ENCODE results near the gene ELF2. TPM values are rescaled to one million over a fixed set of nuclear protein-coding genes. Genes with fewer than 3 reads are reported as not detected.
A peak's percentile ranks its signal among the peaks of the same experiment; 100 is the strongest.
"Not testable (repeated sequence)": the region's sequence is repeated elsewhere in the genome, so short reads cannot be mapped to it uniquely, and the experiment has no call there.

Gene ELF2
- total RNA-seq, 1 donor from 2014 or later, result 48.0 TPM

- Mint-ChIP-seq H3K4me1 (ENCODE audit: unreplicated experiment) (no peaks in the 10 kb centered on the region), H3K36me3 (ENCODE audit: low read depth, unreplicated experiment) (no peaks in the 10 kb centered on the region), H3K4me3 (ENCODE audit: unreplicated experiment) (no peak overlapping the region), H3K27me3 (ENCODE audit: unreplicated experiment) (no peaks in the 10 kb centered on the region), H3K27ac (ENCODE audit: unreplicated experiment) (no peak overlapping the region), H3K9me3 (ENCODE audit: unreplicated experiment) (no peaks in the 10 kb centered on the region)
- DNase-seq (ENCODE audit: low spot score), result no peak
- TF ChIP-seq CTCF (IDR thresholded peaks at IDR 0.05; ENCODE audit: unreplicated experiment), result no peak
Observed at GRCh38 chr4:139200506-139200905, 23.5 kb upstream of the ELF2 start.

DNA sequence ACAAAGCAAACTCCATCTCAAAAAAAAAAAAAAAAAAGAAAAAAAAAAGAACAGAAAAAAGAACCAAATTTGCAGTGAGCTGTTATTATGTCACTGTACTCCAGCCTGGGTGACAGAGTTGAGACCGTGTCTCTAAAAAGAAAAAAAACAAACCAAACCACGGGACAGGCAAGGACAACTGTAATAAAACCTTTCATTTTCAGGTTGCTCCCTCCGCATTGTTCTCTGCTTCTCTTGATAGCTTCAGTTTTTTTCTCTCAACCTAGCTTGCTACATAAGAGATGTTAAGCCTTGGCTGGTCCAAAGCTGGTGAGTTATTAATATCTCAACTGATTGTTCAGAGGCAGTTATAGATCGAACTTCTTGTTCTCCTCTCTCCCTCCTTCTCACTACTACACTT is 23.1 kb upstream of the ELF2 start:
- Mint-ChIP-seq H3K27me3 (ENCODE audit: unreplicated experiment) (no peaks in the 10 kb centered on the region), H3K4me1 (ENCODE audit: unreplicated experiment) (no peaks in the 10 kb centered on the region), H3K27ac (ENCODE audit: unreplicated experiment) (no peak overlapping the region), H3K36me3 (ENCODE audit: low read depth, unreplicated experiment) (no peaks in the 10 kb centered on the region), H3K9me3 (ENCODE audit: unreplicated experiment) (no peaks in the 10 kb centered on the region), H3K4me3 (ENCODE audit: unreplicated experiment) (no peak overlapping the region)
- TF ChIP-seq CTCF (IDR thresholded peaks at IDR 0.05; ENCODE audit: unreplicated experiment), result no peak
- DNase-seq (ENCODE audit: low spot score), result no peak

GRCh38 chr4:139197214-139197613 is 20.2 kb upstream of the ELF2 start:
- H3K4me1 Mint-ChIP-seq (ENCODE audit: unreplicated experiment); H3K36me3 Mint-ChIP-seq (ENCODE audit: low read depth, unreplicated experiment); H3K4me3 Mint-ChIP-seq (ENCODE audit: unreplicated experiment); H3K27ac Mint-ChIP-seq (ENCODE audit: unreplicated experiment); H3K9me3 Mint-ChIP-seq (ENCODE audit: unreplicated experiment); H3K27me3 Mint-ChIP-seq (ENCODE audit: unreplicated experiment); DNase-seq (ENCODE audit: low spot score): not testable (repeated sequence)

GRCh38 chr4:139196462-139196861 is 19.4 kb upstream of the ELF2 start:
- H3K4me1 Mint-ChIP-seq (ENCODE audit: unreplicated experiment), result no peaks in the 10 kb centered on the region
- no peak for TF ChIP-seq CTCF (IDR thresholded peaks at IDR 0.05; ENCODE audit: unreplicated experiment)
- H3K9me3 Mint-ChIP-seq (ENCODE audit: unreplicated experiment), result no peaks in the 10 kb centered on the region
- H3K27me3 Mint-ChIP-seq (ENCODE audit: unreplicated experiment), result no peaks in the 10 kb centered on the region
- no peak overlapping the region for H3K4me3 Mint-ChIP-seq (ENCODE audit: unreplicated experiment)
- no peaks in the 10 kb centered on the region for H3K36me3 Mint-ChIP-seq (ENCODE audit: low read depth, unreplicated experiment)
- DNase-seq (ENCODE audit: low spot score), result no peak
- peak overlapping the region; percentile 32 for H3K27ac Mint-ChIP-seq (ENCODE audit: unreplicated experiment)

DNA sequence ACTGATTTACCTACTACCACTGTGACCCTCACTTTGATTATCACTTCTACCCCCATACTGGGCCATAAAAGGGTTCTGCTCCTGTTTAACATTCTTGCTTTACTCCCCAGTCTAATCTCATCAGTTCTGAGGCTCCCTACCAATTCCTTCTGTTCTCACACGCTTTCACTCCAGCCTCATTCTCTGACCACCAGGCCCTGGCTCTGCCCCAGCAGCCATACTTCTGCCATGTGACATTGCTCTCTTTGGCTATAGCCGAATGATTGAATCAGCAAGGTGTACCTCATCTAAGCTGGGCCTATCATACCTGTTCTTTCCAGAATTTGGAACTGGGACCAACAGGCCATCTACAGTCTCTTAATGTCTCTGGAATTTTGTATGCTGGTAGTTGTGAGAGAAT is 14.4 kb upstream of the ELF2 start:
- no peak overlapping the region for H3K27ac Mint-ChIP-seq (ENCODE audit: unreplicated experiment)
- TF ChIP-seq CTCF (IDR thresholded peaks at IDR 0.05; ENCODE audit: unreplicated experiment), result no peak
- peaks cover 5% of the 10 kb centered on the region for H3K4me1 Mint-ChIP-seq (ENCODE audit: unreplicated experiment)
- H3K36me3 Mint-ChIP-seq (ENCODE audit: low read depth, unreplicated experiment), result no peaks in the 10 kb centered on the region
- peaks cover 3% of the 10 kb centered on the region for H3K27me3 Mint-ChIP-seq (ENCODE audit: unreplicated experiment)
- no peaks in the 10 kb centered on the region for H3K9me3 Mint-ChIP-seq (ENCODE audit: unreplicated experiment)
- no peak for DNase-seq (ENCODE audit: low spot score)
- no peak overlapping the region for H3K4me3 Mint-ChIP-seq (ENCODE audit: unreplicated experiment)

- H3K27me3 Mint-ChIP-seq (ENCODE audit: unreplicated experiment), result peaks cover 3% of the 10 kb centered on the region
- no peak overlapping the region for H3K4me3 Mint-ChIP-seq (ENCODE audit: unreplicated experiment)
- peaks cover 5% of the 10 kb centered on the region for H3K4me1 Mint-ChIP-seq (ENCODE audit: unreplicated experiment)
- DNase-seq (ENCODE audit: low spot score), result no peak
- H3K27ac Mint-ChIP-seq (ENCODE audit: unreplicated experiment), result no peak overlapping the region
- H3K36me3 Mint-ChIP-seq (ENCODE audit: low read depth, unreplicated experiment), result no peaks in the 10 kb centered on the region
- no peaks in the 10 kb centered on the region for H3K9me3 Mint-ChIP-seq (ENCODE audit: unreplicated experiment)
- no peak for TF ChIP-seq CTCF (IDR thresholded peaks at IDR 0.05; ENCODE audit: unreplicated experiment)
Observed at GRCh38 chr4:139189972-139190371, 13.0 kb upstream of the ELF2 start.
